ENCODE results near the gene PPP2R2B. TPM values are rescaled to one million over a fixed set of nuclear protein-coding genes. Genes with fewer than 3 reads are reported as not detected.

PPP2R2B gene
- total RNA-seq, 1 donor from 2014 or later, result 1.2 TPM

- H3K27ac ChIP-seq, result no peak overlapping the region
- intact Hi-C loops (cut with DNase I), result no loop called here
- H3K9me3 ChIP-seq, result peaks cover 3% of the 10 kb centered on the region
- DNase-seq (no peak), ATAC-seq (no peak)
- no peak overlapping the region for H3K4me3 ChIP-seq
- no peaks in the 10 kb centered on the region for H3K4me1 ChIP-seq
- no peaks in the 10 kb centered on the region for H3K27me3 ChIP-seq
- TF ChIP-seq CTCF (IDR thresholded peaks at IDR 0.05), result no peak
- H3K36me3 ChIP-seq, result no peaks in the 10 kb centered on the region
These were observed 123.9 kb downstream of the PPP2R2B start for GRCh38 chr5:146754621-146755020.

- Histone ChIP-seq H3K27ac (no peak overlapping the region), H3K9me3 (peaks cover 3% of the 10 kb centered on the region), H3K36me3 (no peaks in the 10 kb centered on the region), H3K27me3 (no peaks in the 10 kb centered on the region), H3K4me3 (no peak overlapping the region), H3K4me1 (no peaks in the 10 kb centered on the region)
- no peak for DNase-seq
- intact Hi-C loops (cut with DNase I), result no loop called here
- no peak for TF ChIP-seq CTCF (IDR thresholded peaks at IDR 0.05)
- no peak for ATAC-seq
These were observed 124.9 kb downstream of the PPP2R2B start for GRCh38 chr5:146753641-146754040.

- peak; percentile 81 for ATAC-seq
- Histone ChIP-seq H3K9me3 (peaks cover 3% of the 10 kb centered on the region), H3K4me3 (no peak overlapping the region), H3K27me3 (no peaks in the 10 kb centered on the region), H3K36me3 (no peaks in the 10 kb centered on the region), H3K27ac (no peak overlapping the region), H3K4me1 (no peaks in the 10 kb centered on the region)
- DNase-seq, result no peak
- intact Hi-C loops (cut with DNase I), result no loop called here
- TF ChIP-seq CTCF (IDR thresholded peaks at IDR 0.05), result no peak
These were observed 126.7 kb downstream of the PPP2R2B start for GRCh38 chr5:146751781-146752401.

- H3K4me1 ChIP-seq, result no peaks in the 10 kb centered on the region
- no peak for TF ChIP-seq CTCF (IDR thresholded peaks at IDR 0.05)
- H3K4me3 ChIP-seq, result no peak overlapping the region
- ATAC-seq (no peak), DNase-seq (no peak)
- H3K36me3 ChIP-seq, result no peaks in the 10 kb centered on the region
- peak overlapping the region; percentile 24 for H3K27ac ChIP-seq
- H3K9me3 ChIP-seq, result peaks cover 3% of the 10 kb centered on the region
- H3K27me3 ChIP-seq, result no peaks in the 10 kb centered on the region
- intact Hi-C loops (cut with DNase I), result no loop called here
These were observed 127.5 kb downstream of the PPP2R2B start for GRCh38 chr5:146751054-146751453.

- H3K36me3 ChIP-seq, result no peaks in the 10 kb centered on the region
- DNase-seq (no peak), ATAC-seq (no peak)
- H3K27ac ChIP-seq, result no peak overlapping the region
- H3K9me3 ChIP-seq, result peaks cover 3% of the 10 kb centered on the region
- TF ChIP-seq CTCF (IDR thresholded peaks at IDR 0.05), result no peak
- no peaks in the 10 kb centered on the region for H3K4me1 ChIP-seq
- intact Hi-C loops (cut with DNase I), result no loop called here
- no peak overlapping the region for H3K4me3 ChIP-seq
- no peaks in the 10 kb centered on the region for H3K27me3 ChIP-seq
These were observed 130.0 kb downstream of the PPP2R2B start for GRCh38 chr5:146748533-146748932.

Data from upper lobe of right lung (tissue), 1 donor.